GM12801 (cell line): ENCODE measurements around the gene PTTG2.

Experiments
- CTCF ChIP-seq: IDR thresholded peaks from one replicate; pipeline ENCODE4 v1.5.1; 2011; ENCODE audit warnings: control low read depth; ENCODE audit not compliant: insufficient read length; ENCODE audit errors: extremely low read depth

PTTG2 gene

GRCh38 chr4:37960098-37960497 is at the start of gene PTTG2:
TSS of gene PTTG2 (plus strand) at chr4:37960398. CDS start at chr4:37960435, 37 bp downstream.
- TF ChIP-seq CTCF, result no peak

- TF ChIP-seq CTCF, result no peak
Measured at GRCh38 chr4:37914539-37914938, 45.7 kb upstream of the PTTG2 start.

- no peak for TF ChIP-seq CTCF
Measured at GRCh38 chr4:37917388-37917787, 42.8 kb upstream of the PTTG2 start.

GRCh38 chr4:37918653-37919052 is 41.5 kb upstream of the PTTG2 start:
- TF ChIP-seq CTCF, result no peak

- TF ChIP-seq CTCF, result no peak
Measured at GRCh38 chr4:37922328-37922727, 37.9 kb upstream of the PTTG2 start.

GRCh38 chr4:37924946-37925345 is 35.3 kb upstream of the PTTG2 start:
- no peak for TF ChIP-seq CTCF

GRCh38 chr4:37927434-37927833 is 32.8 kb upstream of the PTTG2 start:
- TF ChIP-seq CTCF, result no peak
